ENCODE results near the gene FLOT1. TPM values are rescaled to one million over a fixed set of nuclear protein-coding genes. Genes with fewer than 3 reads are reported as not detected.

Gene FLOT1
- total and polyA plus RNA-seq, 2 of the 13 experiments (the other 11 are each of a cell fraction or from before 2014, with no cell fraction given): 82.3 to 130 TPM

DNA sequence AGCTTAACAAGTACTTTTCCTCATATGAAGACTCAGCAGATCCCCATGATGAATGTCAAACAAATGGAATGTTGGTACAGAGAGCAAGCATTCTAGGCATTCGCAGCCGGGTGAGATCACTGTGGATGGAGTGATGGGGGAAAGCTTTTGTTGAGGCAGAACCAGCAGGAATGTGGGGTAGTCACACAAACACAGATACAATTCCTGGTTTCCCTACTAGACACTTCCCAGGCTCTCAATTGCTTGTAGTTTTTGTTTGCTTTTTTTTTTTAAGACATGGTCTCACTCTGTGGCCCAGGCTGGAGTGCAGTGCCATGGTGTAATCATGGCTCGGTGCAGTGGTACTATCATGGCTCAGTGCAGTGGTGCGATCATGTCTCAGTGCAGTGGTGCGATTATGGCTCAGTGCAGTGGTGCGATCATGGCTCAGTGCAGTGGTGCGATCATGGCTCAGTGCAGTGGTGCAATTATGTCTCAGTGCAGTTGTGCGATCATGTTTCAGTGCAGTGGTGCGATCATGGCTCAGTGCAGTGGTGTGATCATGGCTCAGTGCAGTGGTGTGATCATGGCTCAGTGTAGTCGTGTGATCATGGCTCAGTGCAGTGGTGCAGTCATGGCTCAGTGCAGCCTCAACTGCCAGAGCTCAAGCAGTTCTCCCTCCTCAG, 17.2 kb upstream of the FLOT1 start (continued):
- TF ChIP-seq PRDM10 (CRISPR knock-in tag; IDR thresholded peaks at IDR 0.05; ENCODE audit: low read depth) (peak; percentile 96), IKZF1 (IDR thresholded peaks at IDR 0.05) (no peak), ZBTB3 (CRISPR knock-in tag; IDR thresholded peaks at IDR 0.05; ENCODE audit: borderline replicate concordance, low read depth) (0 out of 2 replicates have a peak, but pooled peaks have one; percentile 60), ZNF513 (CRISPR knock-in tag; conservative IDR thresholded peaks at IDR 0.05) (no peak), HINFP (CRISPR knock-in tag; IDR thresholded peaks at IDR 0.05; ENCODE audit: low read depth) (0 out of 2 replicates have a peak, but pooled peaks have one; percentile 37), MED1 (CRISPR knock-in tag; IDR thresholded peaks at IDR 0.05) (peak; percentile 91), KDM5B (CRISPR knock-in tag; IDR thresholded peaks at IDR 0.05; ENCODE audit: borderline replicate concordance) (peak; percentile 39; the same call in 1 of the 2 replicates), TP53 (CRISPR knock-in tag; conservative IDR thresholded peaks at IDR 0.05) (no peak), RORA (CRISPR knock-in tag; IDR thresholded peaks at IDR 0.05) (no peak), THAP11 (CRISPR knock-in tag; IDR thresholded peaks at IDR 0.05) (0 out of 2 replicates have a peak, but pooled peaks have one; percentile 18), FOXC1 (CRISPR knock-in tag; IDR thresholded peaks at IDR 0.05; ENCODE audit: borderline replicate concordance) (no peak), ZNF180 (CRISPR knock-in tag; IDR thresholded peaks at IDR 0.05; ENCODE audit: borderline replicate concordance, low read depth) (no peak), PAWR (CRISPR knock-in tag; IDR thresholded peaks at IDR 0.05; ENCODE audit: borderline replicate concordance) (no peak), ZFP36 (IDR thresholded peaks at IDR 0.05; ENCODE audit: borderline replicate concordance, low read depth, low read length, partially characterized antibody) (no peak), ZBTB34 (CRISPR knock-in tag; IDR thresholded peaks at IDR 0.05) (no peak), NR2F1 (CRISPR knock-in tag; IDR thresholded peaks at IDR 0.05) (no peak), KDM2A (CRISPR knock-in tag; IDR thresholded peaks at IDR 0.05; ENCODE audit: borderline replicate concordance, low read depth) (no peak; the same call in 1 of the 2 replicates)
- TF ChIP-seq, protein P1, sequence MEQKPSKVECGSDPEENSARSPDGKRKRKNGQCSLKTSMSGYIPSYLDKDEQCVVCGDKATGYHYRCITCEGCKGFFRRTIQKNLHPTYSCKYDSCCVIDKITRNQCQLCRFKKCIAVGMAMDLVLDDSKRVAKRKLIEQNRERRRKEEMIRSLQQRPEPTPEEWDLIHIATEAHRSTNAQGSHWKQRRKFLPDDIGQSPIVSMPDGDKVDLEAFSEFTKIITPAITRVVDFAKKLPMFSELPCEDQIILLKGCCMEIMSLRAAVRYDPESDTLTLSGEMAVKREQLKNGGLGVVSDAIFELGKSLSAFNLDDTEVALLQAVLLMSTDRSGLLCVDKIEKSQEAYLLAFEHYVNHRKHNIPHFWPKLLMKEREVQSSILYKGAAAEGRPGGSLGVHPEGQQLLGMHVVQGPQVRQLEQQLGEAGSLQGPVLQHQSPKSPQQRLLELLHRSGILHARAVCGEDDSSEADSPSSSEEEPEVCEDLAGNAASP (CRISPR knock-in tag; IDR thresholded peaks at IDR 0.05; ENCODE audit: borderline replicate concordance): no peak
- TF ChIP-seq, protein P2, sequence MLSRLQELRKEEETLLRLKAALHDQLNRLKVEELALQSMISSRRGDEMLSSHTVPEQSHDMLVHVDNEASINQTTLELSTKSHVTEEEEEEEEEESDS (CRISPR knock-in tag; IDR thresholded peaks at IDR 0.05; ENCODE audit: borderline replicate concordance): no peak
